Ammon's horn (tissue), 1 donor: Measurements from ENCODE around the gene PTPRN2.
"Not testable (repeated sequence)": the region's sequence is repeated elsewhere in the genome, so short reads cannot be mapped to it uniquely, and the experiment has no call there.

ENCODE experiments used
- DNase-seq: peaks from one replicate; pipeline ENCODE4 v3.0.0-alpha.2; 2016; ENCODE audit warnings: low spot score

Gene PTPRN2

DNA sequence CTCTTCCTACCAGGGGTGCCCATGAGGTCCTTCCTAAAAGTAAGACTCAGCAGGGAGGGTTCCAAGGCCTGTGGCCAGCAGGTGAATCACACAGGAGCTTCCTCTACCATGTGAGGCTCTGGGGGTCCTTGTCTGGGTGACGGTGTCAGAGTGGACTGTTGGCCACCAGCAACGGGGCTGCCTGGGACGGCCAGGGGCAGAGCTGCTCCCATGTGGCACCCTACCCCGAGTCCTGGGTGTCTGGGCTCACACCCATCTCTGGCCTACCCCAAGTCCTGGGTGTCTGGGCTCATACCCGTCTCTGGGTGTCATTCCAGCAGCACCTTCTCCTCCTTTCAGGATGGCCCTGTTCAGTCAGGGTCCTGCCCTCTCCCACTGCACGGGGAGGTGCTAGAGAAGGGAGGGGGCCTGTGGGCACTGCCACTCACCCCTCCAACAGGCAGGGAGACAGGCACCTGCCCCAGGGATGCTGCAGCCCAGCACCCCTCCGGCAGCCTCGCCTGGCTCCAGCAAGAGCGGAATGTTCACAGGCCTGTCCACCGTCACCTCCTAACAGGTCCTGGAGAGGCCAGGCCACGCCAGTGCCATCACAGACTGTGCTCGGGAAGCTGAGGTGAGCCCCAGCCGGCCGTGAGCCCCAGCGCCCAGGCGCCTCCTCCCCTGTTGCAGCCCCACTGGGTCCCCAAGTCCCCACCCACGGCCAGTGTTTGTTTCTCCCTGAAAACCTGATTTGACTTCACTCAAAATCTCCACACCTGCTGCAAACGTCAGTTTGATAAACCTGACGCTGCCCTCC is 143.7 kb downstream of the PTPRN2 start:
- no peak for DNase-seq

GRCh38 chr7:158443014-158443687 is 144.5 kb downstream of the PTPRN2 start:
- DNase-seq, result no peak

GRCh38 chr7:158442260-158442659 is 145.4 kb downstream of the PTPRN2 start:
- DNase-seq, result no peak

- DNase-seq, result no peak
Observed at GRCh38 chr7:158439035-158439434, 148.6 kb downstream of the PTPRN2 start.

GRCh38 chr7:158432369-158433341 is 155.0 kb downstream of the PTPRN2 start:
- DNase-seq, result no peak

- DNase-seq, result no peak
Observed at GRCh38 chr7:158431941-158432347, 155.7 kb downstream of the PTPRN2 start.

GRCh38 chr7:158431055-158431940 is 156.3 kb downstream of the PTPRN2 start:
- no peak for DNase-seq

GRCh38 chr7:158430308-158431034 is 157.2 kb downstream of the PTPRN2 start:
- DNase-seq, result no peak

DNA sequence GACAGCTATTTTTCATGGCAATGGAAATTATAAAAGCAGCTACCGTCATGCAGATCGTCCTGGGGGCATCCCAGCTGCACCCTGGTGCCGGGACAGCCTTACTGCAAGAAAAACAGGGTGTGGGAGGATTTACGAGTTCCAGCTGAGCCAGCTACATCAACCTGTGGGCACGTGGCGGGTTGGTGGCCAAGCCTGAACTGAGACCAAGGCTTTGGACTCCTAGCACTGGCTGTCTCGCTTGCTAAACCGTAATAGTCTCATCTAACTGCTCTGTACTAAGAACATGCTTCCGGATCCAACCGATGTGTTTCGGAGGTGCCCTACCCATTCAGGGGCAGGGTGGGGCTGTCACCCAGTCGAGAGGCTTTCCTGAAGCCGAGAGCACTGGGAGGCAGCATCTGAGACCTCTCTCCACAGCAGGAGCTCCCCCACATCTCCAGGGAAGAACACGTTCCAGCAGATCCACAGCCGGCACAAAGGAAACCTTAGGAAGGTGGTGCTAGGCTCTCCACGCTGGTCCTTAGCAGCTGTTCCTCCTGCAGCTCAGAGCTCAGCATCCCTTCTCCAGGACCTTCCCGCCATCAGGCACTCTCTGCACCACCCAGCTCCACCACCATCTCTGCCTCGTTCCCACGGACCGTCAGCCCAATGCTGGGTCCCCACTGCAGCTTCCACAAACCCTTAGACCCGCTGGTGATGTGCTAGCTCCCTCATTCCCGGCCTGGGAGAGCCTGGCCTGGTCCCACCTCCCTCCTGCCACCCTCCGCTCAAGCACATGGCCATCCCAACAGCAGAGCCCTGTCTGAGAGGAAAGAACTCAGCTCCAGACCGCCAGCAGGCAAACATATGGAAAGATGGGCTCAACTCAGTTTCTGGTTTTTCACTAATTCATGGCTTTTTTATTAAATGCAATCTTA is 158.5 kb downstream of the PTPRN2 start:
- DNase-seq, result no peak

DNA sequence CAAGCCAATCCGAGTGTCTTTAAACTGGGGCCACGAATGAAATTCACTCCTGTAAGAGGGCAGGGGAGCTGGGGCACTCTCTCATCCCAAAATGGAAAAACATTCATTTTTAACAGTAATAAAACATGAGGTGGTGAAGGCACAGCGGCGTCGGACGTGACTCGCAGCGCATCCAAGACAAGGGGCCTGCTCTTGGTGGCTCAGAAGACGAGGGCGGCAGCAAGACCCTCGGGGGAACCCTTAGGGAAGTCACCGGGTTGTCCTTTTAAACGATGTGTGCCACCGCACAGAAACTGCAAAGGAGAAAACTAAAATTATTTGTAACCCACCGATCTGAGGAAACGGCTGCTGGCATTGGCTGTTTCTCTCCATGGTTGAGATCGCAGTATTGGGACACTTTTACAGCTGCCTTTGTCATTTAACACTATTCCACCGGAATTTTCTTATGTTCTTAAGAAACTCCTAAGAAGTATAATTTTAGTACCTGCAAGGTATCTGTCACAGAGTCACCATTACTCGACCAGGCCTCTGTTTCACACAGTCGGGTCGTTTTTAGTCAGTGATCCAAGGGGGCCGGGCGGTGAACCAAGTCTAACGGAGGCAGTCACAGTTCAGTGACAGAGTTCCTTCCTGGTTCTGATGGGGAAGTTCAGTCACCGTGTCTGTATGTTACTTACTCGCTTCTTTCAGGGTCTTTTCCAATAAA is 159.3 kb downstream of the PTPRN2 start:
- no peak for DNase-seq

DNA sequence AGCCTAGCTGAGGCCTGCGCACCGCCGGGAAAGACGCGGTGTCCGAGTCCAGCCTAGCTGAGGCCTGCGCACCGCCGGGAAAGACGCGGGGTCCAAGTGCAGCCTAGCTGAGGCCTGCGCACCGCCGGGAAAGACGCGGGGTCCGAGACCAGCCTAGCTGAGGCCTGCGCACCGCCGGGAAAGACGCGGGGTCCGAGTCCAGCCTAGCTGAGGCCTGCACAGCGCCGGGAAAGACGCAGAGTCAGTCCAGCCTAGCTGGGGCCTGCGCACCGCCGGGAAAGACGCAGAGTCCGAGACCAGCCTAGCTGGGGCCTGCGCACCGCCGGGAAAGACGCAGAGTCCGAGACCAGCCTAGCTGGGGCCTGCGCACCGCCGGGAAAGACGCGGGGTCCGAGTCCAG is 161.9 kb downstream of the PTPRN2 start:
- not testable (repeated sequence) for DNase-seq

- DNase-seq, result no peak
Observed at GRCh38 chr7:158424531-158424930, 163.1 kb downstream of the PTPRN2 start.

DNA sequence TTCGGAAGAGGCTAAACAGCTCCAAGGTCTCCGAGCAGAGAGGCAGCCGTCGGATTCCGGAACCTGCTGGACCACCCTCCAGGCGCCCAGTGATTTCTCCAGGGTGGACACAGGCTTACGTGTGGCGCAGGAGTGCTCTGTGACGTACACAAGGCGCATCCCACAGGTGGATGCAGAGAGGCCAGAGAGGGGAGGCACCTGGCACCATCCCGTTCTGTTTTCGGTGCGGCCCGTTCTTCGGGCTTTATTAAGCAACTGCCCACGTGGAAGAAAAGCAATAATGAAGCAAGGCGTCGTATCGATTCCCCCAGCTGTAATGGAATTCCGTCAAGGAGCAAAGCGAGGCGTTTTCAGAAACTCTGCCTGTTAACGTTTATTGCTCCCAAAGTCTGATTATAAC is 163.6 kb downstream of the PTPRN2 start:
- no peak for DNase-seq

DNA sequence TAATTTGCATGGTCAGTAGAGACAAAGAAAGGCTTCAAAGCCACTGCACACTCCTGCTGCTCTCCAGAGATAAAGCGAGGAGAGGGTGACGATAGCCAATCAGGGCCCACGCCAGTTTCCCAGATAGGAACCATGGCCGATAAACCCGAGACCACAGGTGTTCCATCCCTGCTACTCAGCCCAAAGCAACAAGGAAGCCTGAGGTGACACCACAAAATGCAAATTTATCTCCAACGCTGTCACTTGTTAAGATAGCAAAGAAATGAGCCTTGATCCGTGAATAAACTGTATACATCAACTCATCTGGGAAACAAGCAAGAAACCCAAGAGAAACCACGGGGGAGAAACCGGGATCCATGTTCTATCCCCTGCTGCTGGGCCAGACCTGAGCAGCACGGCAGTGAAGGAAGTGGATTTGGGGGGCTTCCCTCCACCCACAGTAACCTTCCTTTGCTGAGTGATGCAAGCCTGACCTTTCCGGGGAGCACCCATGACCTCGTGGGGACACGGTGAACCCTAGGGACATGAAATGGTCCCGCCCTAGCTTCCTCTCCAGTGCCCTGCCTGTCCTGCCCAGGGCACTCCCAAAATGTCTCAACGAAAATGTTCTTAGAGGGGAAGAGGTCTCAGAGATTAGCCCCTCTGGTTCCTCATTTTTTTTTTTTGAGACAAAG is 164.6 kb downstream of the PTPRN2 start:
- DNase-seq, result no peak

- no peak for DNase-seq
Observed at GRCh38 chr7:158422196-158422886, 165.3 kb downstream of the PTPRN2 start.

- DNase-seq, result no peak
Observed at GRCh38 chr7:158421361-158421760, 166.3 kb downstream of the PTPRN2 start.

- DNase-seq, result no peak
Observed at GRCh38 chr7:158420591-158421340, 166.9 kb downstream of the PTPRN2 start.
